22Rv1 (cell line): Measurements from ENCODE around the gene PON1.

Experiments used
- CTCF ChIP-seq: fragments of 450-650 bp; IDR thresholded peaks from 2 replicates; pipeline ENCODE4 v1.5.1; 2017; ENCODE audit warnings: mild to moderate bottlenecking
- ZFX ChIP-seq: fragments of 450-650 bp; IDR thresholded peaks from 2 replicates; pipeline ENCODE4 v1.6.1; 2017; ENCODE audit warnings: antibody characterized with exemption, borderline replicate concordance

- no peak for TF ChIP-seq CTCF
- TF ChIP-seq ZFX = no peak
Measured at GRCh38 chr7:95342029-95342428, 17.7 kb upstream of the PON1 start.
